Measurements from ENCODE around the gene GLI2.

DNA sequence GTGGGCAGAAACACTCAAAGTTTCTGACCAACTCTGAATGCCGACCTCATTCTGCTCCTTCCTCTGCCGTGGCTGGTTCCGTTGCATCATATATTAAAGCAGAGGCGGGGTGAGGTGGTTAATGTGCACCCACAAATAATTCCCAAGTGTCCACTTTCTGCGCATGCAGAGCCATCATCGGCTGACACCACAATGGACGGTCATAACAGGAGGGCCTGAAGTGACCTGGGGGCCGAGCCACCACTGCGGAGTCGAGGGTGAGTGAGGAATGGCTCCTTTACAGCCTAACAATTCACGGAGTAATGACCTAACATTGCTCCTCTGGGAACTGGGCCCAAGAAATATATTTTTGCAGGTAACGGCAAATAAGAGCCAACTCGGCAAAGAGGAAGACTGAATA, 32.9 kb upstream of the GLI2 start:
- no peak for TF ChIP-seq POLR2A (IDR thresholded peaks at IDR 0.05)
- TF ChIP-seq, protein P1, sequence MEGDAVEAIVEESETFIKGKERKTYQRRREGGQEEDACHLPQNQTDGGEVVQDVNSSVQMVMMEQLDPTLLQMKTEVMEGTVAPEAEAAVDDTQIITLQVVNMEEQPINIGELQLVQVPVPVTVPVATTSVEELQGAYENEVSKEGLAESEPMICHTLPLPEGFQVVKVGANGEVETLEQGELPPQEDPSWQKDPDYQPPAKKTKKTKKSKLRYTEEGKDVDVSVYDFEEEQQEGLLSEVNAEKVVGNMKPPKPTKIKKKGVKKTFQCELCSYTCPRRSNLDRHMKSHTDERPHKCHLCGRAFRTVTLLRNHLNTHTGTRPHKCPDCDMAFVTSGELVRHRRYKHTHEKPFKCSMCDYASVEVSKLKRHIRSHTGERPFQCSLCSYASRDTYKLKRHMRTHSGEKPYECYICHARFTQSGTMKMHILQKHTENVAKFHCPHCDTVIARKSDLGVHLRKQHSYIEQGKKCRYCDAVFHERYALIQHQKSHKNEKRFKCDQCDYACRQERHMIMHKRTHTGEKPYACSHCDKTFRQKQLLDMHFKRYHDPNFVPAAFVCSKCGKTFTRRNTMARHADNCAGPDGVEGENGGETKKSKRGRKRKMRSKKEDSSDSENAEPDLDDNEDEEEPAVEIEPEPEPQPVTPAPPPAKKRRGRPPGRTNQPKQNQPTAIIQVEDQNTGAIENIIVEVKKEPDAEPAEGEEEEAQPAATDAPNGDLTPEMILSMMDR (IDR thresholded peaks at IDR 0.05), result no peak

Measured in ovary (tissue), 3 donors.